ENCODE data around the gene BMAL2.

GRCh38 chr12:27324530-27324929 is 8.1 kb upstream of the BMAL2 start:
- TF ChIP-seq CTCF (IDR thresholded peaks at IDR 0.05) (no peak), POLR2A (IDR thresholded peaks at IDR 0.05) (no peak)

All from suprapubic skin (tissue), 3 donors.